ENCODE measurements around the gene GABARAPL2. TPM values are rescaled to one million over a fixed set of nuclear protein-coding genes. Genes with fewer than 3 reads are reported as not detected.

The GABARAPL2 gene
- total and polyA plus RNA-seq, 2 donors (not counting 1 experiment from before 2014, with no cell fraction given), result 73.0 to 84.9 TPM

- no peaks in the 10 kb centered on the region for H3K4me1 Mint-ChIP-seq
- DNase-seq, result no peak
- ChIA-PET CTCF (interaction anchor here (0.6 kb wide), 1 partner anchor 104 kb away, joined by 4 read pairs; no protein-coding TSS in a partner anchor), POLR2A (no interaction called here)
- Histone ChIP-seq H2AFZ (ENCODE audit: insufficient read depth, low read depth, low read length, poor library complexity, severe bottlenecking) (no peak overlapping the region), H3K9me3 (ENCODE audit: control extremely low read depth in 1 of 3, control insufficient read depth in 2 of 3, insufficient read depth in 1 of 3, low read length in 2 of 3) (peaks cover 0 to 4% (median 4%) of the 10 kb centered on the region in 3 donors), H4K20me1 (ENCODE audit: control insufficient read depth, insufficient read depth, low read length, poor library complexity, severe bottlenecking) (no peaks in the 10 kb centered on the region), H3K4me2 (replicated peaks; ENCODE audit: low read depth, low read length, poor library complexity, severe bottlenecking) (no peak overlapping the region), H3K9ac (ENCODE audit: low read length) (no peak overlapping the region), H3K79me2 (ENCODE audit: control insufficient read depth, insufficient read depth, low read length) (no peaks in the 10 kb centered on the region), H3K4me1 (ENCODE audit: control insufficient read depth in 2 of 2, insufficient read depth in 2 of 2, low read length in 2 of 2) (no peaks in the 10 kb centered on the region), H3K27ac (ENCODE audit: low read length in 2 of 2) (no peak overlapping the region), H3K36me3 (replicated peaks in 1 of 2; ENCODE audit: control extremely low read depth in 1 of 2, control insufficient read depth in 1 of 2, extremely low read depth in 1 of 2, insufficient read depth in 2 of 2, low read length in 1 of 2) (peaks cover 0 to 47% of the 10 kb centered on the region in 2 experiments), H3K27me3 (replicated peaks in 1 of 4; ENCODE audit: control extremely low read depth in 1 of 4, control insufficient read depth in 3 of 4, insufficient read depth in 4 of 4, low read length in 3 of 4) (no peaks in the 10 kb centered on the region), H3K4me3 (ENCODE audit: control extremely low read depth in 1 of 5, extremely low read depth in 1 of 5, insufficient read depth in 1 of 5, low read depth in 2 of 5, low read length in 4 of 5) (no peak overlapping the region)
- ATAC-seq (ENCODE audit: low read depth), result no peak
- TF ChIP-seq EZH2 (IDR thresholded peaks at IDR 0.05; ENCODE audit: borderline replicate concordance, insufficient read depth, low read depth, low read length, poor library complexity, severe bottlenecking) (no peak), CTCF (IDR thresholded peaks at IDR 0.05) (no peak)
- WGBS (ENCODE audit: insufficient coverage), result 97% methylated on average over 5 of the region's 6 CpGs
- no peak overlapping the region for H3K27ac Mint-ChIP-seq
- no peaks in the 10 kb centered on the region for H3K27me3 Mint-ChIP-seq
- intact Hi-C loops (cut with micrococcal nuclease), result no loop called here
- no peak overlapping the region for H3K4me3 Mint-ChIP-seq
- H3K9me3 Mint-ChIP-seq (ENCODE audit: insufficient read depth), result peaks cover 3% of the 10 kb centered on the region
Measured at GRCh38 chr16:75599452-75600277, 33.5 kb downstream of the GABARAPL2 start.

- no peak for ATAC-seq (ENCODE audit: low read depth)
- POLR2A ChIA-PET, result interaction anchor here (0.7 kb wide), 1 partner anchor 116 kb away, joined by 3 read pairs; no protein-coding TSS in a partner anchor
- Histone ChIP-seq H3K4me3 (ENCODE audit: control extremely low read depth in 1 of 5, extremely low read depth in 1 of 5, insufficient read depth in 1 of 5, low read depth in 2 of 5, low read length in 4 of 5) (no peak overlapping the region), H3K9me3 (ENCODE audit: control extremely low read depth in 1 of 3, control insufficient read depth in 2 of 3, insufficient read depth in 1 of 3, low read length in 2 of 3) (peaks cover 0 to 4% (median 4%) of the 10 kb centered on the region in 3 donors), H3K79me2 (ENCODE audit: control insufficient read depth, insufficient read depth, low read length) (no peaks in the 10 kb centered on the region), H3K27ac (ENCODE audit: low read length in 2 of 2) (no peak overlapping the region), H4K20me1 (ENCODE audit: control insufficient read depth, insufficient read depth, low read length, poor library complexity, severe bottlenecking) (no peaks in the 10 kb centered on the region), H3K27me3 (replicated peaks in 1 of 4; ENCODE audit: control extremely low read depth in 1 of 4, control insufficient read depth in 3 of 4, insufficient read depth in 4 of 4, low read length in 3 of 4) (no peaks in the 10 kb centered on the region), H2AFZ (ENCODE audit: insufficient read depth, low read depth, low read length, poor library complexity, severe bottlenecking) (no peak overlapping the region), H3K9ac (ENCODE audit: low read length) (no peak overlapping the region), H3K4me2 (replicated peaks; ENCODE audit: low read depth, low read length, poor library complexity, severe bottlenecking) (no peak overlapping the region), H3K4me1 (ENCODE audit: control insufficient read depth in 2 of 2, insufficient read depth in 2 of 2, low read length in 2 of 2) (no peaks in the 10 kb centered on the region), H3K36me3 (replicated peaks in 1 of 2; ENCODE audit: control extremely low read depth in 1 of 2, control insufficient read depth in 1 of 2, extremely low read depth in 1 of 2, insufficient read depth in 2 of 2, low read length in 1 of 2) (peaks cover 0 to 72% of the 10 kb centered on the region in 2 experiments)
- no peak for DNase-seq
- Mint-ChIP-seq H3K27me3 (no peaks in the 10 kb centered on the region), H3K4me1 (no peaks in the 10 kb centered on the region), H3K9me3 (ENCODE audit: insufficient read depth) (peaks cover 3% of the 10 kb centered on the region), H3K4me3 (no peak overlapping the region), H3K27ac (no peak overlapping the region)
- WGBS (ENCODE audit: insufficient coverage), result 100% methylated on average over 4 of the region's 4 CpGs
- intact Hi-C loops (cut with micrococcal nuclease), result no loop called here
- no peak for TF ChIP-seq CTCF (IDR thresholded peaks at IDR 0.05)
- no peak for TF ChIP-seq EZH2 (IDR thresholded peaks at IDR 0.05; ENCODE audit: borderline replicate concordance, insufficient read depth, low read depth, low read length, poor library complexity, severe bottlenecking)
- CTCF ChIA-PET, result no interaction called here
Measured at GRCh38 chr16:75603241-75603640, 37.1 kb downstream of the GABARAPL2 start.
